Measurements from ENCODE around the gene LRRC8D.
A peak's percentile ranks its signal among the peaks of the same experiment; 100 is the strongest.
"Not testable (repeated sequence)": the region's sequence is repeated elsewhere in the genome, so short reads cannot be mapped to it uniquely, and the experiment has no call there.

LRRC8D gene

DNA sequence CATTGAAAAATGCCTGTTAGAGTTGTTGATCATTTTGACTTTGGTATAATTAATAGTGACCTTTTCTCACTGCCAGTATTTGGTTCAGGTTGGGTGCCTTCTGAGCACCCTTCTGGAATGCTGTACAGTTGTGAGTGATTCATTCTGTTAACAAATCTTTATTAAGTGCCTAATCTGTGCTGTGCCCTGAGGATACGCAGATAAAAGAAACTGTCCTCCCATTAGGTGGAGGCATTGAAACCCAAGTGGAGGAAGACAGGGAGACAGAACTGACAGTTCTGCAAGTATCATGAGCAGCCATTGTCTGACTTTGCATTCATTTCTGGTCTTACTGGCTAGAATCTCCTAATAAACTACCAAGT is 97.9 kb downstream of the LRRC8D start:
- DNase-seq, result no peak

DNA sequence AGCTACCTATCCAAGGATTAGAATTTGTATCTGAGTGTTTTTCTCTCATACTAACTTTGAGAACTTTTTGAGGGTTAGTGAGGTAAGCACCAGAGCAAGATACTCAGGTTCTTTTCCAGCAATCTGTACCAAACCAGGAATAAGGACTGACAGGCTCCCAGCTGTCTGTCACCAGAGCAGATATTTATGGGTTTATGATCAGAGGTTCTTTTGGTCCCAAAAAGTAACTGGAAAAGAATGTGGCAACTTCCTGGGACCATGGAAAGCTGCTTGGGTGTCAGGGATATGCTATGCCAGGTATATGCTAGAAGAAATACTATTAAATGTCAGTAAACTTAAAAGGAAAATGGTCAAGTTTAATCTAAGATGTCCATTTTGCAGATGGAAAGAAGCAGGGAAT is 98.3 kb downstream of the LRRC8D start:
- DNase-seq, result no peak

DNA sequence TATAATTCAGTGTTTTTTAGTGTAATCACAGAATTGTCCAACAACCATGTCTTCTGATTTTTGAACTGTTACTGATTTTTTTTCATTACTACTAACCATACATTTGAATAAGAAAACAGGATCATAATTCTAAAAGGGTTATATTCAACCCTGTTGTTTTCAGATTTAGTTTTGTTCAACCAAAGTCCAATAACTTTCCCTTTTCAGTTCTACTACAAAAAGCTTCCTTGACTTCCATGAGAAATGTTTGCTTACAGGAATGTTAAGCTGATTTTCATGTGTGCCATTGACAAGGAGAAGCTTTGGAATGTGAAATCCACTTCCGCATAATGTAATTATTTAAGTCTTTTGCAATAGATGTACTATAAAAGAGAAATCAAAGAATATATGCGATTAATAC is 102.1 kb downstream of the LRRC8D start:
- DNase-seq, result no peak

DNA sequence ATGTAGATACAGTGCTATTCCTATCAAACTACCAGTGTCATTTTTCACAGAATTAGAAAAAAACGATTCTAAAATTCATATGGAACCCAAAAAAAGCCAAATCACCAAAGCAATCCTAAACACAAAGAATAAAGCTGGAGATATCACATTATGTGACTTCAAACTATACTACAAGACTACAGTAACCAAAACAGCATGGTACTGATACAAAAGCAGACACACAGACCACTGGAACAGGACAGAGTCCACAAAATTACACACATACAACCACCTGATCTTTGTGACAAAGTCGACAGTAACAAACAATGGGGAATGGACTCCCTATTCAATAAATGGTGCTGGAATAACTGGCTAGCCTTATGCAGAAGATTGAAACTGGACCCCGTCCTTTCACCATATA is 102.7 kb downstream of the LRRC8D start:
- no peak for DNase-seq

DNA sequence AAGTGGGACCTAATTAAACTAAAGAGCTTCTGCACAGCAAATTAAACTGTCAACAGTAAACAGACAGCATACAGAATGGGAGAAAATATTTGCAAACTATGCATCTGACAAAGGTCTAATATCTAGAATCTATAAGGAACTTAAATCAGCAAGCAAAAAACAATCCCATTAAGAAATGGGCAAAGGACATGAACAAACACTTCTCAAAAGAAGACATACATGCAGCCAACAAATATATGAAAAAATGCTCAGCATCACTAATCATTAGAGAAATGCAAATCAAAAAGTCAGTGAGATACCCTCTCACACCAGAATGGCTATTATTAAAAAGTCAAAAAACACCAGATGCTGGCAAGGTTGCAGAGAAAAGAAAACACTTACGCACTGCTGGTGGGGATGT is 103.2 kb downstream of the LRRC8D start:
- not testable (repeated sequence) for DNase-seq

DNA sequence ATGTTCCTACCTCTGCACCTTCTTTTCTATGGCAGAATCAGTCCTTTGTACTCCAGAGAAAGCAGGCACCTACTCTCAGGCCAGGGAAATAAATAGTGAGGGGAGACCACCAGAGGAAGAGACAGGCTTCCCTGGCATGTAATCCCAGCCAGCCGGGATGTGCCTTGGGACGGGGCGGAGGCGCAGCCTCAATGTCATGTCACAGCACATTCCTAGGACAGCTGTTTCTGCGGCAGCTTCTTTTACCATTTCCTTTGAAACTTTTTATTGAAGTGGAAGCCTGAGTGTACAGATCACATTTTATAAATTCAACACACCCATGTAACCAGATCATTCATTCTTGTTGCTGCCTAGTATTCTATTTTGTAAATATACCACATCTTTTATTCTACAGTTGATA is 106.2 kb downstream of the LRRC8D start:
- DNase-seq, result no peak

DNA sequence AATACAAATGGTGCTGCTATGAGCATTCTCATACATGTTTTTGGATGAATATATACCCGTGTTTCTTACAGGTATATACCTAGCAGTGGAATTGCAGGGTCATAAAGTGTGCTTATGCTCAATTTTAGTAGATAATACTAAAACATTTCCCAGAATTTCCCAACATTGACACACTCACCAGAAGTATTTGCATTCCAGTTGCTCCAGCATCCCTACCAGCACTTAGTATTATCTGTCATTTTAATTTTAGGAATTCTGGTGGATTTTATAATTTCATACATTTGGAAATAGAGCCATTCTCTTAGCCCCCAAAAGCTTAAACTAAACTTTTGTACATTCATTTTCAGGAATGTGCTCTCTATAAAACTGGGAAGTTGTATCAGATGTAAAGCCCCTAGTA is 106.6 kb downstream of the LRRC8D start:
- no peak for DNase-seq

DNA sequence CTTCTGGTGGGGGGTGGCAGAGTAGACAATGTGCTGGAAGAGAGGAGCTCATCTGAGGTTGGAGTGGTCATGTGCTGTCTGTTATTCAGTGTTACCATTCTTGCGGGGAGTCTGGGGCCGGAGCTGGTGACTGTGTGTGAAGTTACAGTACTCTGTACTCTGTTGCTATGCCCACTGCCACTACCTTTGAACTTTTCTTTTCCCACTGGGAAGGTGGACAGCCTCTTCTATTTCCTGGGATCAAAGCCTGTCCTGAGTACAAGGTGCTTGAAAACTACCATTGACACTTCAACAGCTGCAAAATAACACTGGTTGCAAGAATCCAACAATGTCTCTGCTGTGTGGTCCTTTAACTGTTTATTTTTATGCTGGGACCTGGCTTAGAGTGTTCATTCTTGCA is 107.7 kb downstream of the LRRC8D start:
- DNase-seq, result no peak

DNA sequence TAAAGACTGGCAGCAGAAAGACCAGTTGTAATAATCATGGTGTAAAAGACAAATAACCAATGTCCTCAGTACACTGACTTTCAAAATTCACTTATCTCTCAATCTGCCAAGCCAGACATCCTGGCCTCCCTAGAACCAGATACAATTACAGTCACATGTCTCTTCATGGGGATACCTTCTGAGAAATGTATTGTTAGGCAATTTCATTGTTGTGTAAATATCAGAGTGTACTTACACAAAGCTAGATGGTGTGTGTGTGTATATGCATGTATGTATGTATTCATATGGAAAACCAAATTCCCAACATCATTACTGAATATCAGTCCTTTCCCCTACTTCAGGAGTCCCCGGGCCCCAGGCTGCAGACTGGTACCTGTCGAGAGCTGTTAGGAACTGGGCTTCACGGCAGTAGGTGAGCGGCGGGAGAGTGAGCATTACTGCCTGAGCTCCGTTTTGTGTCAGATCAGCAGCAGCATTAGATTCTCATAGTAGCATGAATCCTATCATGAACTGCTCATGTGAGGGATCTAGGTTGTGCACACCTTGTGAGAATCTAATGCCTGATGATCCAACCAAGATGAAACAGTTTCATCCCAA is 108.7 kb downstream of the LRRC8D start:
- no peak for DNase-seq

DNA sequence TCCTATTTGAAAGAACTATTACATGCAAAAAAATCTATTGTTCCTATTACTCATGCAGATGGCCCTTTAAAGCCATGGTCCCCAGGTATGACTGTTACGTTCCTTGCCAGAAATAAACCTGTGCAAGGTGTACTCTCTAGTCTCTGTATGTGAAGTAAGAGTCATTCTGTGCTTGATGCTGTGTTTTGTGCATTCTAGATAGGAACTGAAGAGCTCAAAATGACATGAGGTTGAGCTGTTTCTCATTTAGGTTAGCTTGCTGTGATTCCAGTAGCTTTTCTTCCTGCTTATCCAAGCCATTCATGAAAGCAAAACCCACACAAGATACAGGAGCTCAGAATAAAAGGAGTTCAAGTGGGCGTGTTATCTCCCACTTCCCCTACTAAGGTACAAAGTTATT is 109.7 kb downstream of the LRRC8D start:
- DNase-seq, result no peak

DNA sequence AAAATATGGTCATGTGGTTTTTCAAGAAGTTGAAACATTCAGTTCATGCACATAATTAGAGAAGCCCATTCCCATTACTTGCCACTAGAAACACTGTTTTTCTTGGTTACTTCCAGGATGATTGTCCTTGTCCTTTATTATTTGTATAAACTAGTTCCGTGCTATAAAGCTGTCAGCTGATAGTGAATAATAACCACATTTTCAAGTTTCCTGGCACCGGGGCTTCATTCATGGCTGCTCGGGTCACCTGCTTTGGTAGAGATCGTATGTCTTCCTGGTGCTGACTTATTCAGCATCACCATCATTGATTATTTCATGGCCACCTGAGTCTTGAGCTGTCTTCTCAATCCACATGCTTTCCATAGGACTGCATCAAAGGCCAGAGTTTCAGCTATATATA is 111.1 kb downstream of the LRRC8D start:
- no peak for DNase-seq

DNA sequence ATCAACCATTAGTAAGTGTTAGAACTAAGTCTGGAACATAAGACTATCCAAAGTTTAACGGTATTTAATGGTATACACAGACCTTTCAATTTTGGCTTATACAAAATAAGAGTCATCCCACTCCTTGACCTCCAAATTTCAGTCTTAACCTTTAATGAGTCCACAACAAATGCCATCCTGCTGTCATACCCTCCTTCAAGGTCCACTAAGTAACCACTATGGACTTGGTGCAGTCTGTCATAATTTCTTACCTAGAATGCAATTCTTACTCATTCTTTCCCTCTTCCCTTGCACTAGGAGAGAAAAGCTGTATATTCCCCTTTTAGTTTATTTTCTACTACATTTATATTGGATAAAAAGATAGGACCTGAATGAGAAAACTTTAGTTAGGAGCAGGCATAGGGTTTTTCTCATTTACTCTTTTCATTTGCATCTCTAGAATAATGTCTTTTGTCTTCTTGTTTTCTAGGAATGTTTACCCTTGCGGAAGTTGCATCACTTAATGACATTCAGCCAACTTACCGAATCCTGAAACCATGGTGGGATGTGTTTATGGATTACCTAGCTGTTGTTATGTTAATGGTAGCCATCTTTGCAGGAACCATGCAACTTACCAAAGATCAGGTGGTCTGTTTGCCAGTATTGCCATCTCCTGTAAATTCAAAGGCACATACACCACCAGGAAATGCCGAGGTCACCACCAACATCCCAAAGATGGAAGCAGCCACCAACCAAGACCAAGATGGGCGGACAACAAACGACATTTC is 111.9 kb downstream of the LRRC8D start:
- DNase-seq, result no peak

DNA sequence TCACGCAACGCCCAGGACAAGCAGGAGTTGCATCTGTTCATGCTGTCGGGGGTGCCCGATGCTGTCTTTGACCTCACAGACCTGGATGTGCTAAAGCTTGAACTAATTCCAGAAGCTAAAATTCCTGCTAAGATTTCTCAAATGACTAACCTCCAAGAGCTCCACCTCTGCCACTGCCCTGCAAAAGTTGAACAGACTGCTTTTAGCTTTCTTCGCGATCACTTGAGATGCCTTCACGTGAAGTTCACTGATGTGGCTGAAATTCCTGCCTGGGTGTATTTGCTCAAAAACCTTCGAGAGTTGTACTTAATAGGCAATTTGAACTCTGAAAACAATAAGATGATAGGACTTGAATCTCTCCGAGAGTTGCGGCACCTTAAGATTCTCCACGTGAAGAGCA is 113.6 kb downstream of the LRRC8D start:
- DNase-seq, result no peak

DNA sequence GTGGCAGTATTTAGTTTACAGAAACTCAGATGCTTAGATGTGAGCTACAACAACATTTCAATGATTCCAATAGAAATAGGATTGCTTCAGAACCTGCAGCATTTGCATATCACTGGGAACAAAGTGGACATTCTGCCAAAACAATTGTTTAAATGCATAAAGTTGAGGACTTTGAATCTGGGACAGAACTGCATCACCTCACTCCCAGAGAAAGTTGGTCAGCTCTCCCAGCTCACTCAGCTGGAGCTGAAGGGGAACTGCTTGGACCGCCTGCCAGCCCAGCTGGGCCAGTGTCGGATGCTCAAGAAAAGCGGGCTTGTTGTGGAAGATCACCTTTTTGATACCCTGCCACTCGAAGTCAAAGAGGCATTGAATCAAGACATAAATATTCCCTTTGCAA is 114.4 kb downstream of the LRRC8D start:
- DNase-seq, result no peak

DNA sequence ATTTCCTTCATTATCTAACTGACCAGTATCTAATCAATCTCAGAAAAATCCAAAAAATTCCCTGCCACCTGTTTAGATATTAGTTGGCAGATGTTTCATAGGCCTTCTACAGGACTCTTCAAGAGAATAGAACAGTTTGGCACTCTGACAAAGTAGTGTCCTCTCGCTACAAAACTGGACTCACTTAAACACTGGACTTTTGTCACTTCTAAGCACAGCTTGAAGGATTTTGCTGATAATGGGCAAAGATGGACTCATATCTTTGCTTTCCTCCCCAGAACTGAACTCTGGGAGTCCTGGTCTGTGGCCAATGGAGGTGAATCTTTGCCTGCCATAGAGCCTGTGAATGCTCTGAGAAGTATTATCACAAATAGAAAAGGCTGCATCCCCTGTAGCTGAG is 115.9 kb downstream of the LRRC8D start:
- no peak for DNase-seq

DNA sequence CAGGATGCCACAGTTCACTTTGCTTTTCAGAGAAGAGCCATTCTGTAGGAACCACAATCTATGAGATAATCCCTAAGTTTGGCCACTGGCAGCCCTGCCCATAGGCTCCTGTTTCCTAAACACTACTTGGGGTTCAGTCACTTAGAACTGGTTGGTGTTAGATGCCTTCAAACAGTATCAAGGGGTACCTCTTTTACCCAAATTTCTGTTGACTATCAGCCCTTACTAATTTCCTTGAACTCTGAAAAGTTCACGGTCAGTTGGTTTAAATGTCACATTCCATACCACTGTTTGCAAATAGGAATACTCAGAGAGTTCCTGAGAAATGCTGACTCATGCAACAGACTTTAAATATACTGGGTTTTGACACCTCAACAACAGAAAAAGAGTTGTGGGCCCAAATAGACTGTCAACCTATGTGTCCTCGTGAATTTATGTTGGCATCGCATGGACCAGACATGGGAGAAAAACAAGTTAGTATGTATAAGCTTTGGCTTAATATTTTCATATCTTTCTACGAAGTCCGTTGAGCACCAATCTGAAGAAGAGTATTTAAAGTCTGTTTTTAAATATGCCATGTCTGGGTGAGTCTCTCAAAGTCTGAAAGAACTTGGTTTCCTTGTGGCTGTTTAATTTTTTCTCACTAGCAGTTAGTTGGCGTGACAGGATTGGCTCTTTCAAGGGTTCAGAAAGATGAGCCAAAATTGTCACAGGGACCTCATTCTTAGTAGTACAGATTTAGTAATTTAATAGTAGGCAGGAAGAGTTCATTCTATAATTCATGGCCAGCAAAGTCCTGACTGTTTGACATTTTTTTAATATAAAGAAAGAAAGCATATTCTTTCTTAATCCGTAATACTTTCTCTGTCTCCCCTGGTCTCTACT is 117.6 kb downstream of the LRRC8D start:
- DNase-seq, result no peak

DNA sequence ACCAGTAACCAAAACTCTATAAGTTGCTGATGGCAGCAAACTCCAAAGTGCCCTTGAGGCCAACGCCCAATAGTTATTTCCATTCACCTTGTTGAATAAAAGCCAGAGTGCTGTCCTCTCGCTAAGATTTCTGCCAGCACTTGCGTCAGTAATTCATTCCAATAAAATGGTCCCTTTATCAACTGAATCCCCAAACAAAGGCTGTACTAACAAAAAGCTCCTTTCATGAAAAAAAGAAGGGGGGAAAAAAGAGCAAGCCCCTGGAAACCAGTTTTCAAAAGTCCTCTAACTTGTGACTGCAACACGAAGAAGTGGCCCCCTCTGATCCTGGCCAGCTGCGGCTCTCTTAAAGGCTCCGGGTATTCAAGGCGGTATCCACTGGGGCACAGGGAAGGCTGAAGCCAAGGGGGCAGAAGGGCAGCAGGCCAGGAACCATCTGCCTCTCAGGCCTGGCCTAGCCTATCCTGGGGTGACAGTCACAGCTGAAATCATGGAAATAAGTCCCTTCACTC is 118.3 kb downstream of the LRRC8D start:
- no peak for DNase-seq

DNA sequence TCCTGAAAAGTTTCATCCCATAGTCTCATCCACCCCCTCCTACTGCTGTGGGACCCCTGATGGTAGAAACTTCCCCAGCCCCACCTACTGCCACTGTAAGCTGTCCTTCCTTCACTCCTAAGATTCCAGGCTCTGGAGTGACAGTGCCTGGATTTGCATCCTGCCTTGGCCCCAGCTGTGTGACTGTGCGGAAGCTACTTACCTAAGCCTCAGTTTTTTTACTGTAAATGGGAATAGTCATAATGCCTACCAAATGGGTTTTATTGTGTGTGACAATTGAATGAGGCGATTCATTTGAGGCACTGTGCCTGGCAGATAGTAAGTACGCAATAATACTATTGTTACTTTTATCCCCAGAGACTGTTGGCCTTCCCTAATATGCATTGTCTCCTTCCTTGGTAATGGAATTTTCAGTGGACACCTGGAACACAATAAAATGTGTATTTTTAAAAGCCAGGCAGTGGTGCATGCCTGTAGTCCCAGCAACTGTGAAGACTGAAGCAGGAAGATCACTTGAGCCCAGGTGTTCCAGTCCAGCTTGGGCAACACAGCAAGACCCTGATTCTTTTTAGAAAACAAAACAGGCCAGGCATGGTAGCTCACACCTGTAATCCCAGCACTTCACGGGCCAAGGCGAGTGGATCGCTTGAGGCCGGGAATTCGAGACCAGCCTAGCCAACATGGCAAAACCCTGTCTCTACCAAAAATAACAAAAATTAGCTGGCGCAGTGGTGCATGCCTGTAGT is 119.0 kb downstream of the LRRC8D start:
- no peak for DNase-seq

DNA sequence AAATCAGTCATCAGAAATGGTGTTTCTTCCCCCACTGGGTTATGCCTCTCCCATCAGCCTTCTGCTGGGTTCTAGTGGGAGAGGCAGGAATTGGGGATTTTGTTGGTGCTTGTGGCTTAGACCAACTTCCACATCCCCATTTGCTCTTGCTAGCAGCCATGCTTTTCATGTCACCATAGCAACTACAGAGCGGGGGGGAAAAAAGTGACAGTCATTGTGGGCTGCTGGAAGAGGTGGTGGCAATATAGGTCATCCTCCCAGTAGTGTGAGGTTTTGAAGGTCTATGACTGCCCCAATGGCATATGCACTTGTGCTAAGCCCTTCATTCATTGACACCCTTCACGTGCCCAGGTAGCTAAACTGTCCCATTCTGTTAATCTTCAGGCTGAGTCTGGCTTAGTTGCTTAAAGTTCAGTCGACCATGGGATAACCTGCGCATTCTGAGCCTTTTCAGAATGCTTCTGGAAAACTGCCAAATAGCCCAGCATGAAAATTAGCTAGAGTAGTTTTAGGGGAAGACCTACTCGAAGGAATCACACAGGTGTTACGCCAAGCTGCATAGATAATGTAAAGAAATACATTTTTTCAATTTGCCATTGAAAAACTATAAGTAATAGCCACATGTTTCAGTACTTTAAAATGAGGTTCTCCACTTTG is 120.4 kb downstream of the LRRC8D start:
- DNase-seq, result peak; percentile 23

DNA sequence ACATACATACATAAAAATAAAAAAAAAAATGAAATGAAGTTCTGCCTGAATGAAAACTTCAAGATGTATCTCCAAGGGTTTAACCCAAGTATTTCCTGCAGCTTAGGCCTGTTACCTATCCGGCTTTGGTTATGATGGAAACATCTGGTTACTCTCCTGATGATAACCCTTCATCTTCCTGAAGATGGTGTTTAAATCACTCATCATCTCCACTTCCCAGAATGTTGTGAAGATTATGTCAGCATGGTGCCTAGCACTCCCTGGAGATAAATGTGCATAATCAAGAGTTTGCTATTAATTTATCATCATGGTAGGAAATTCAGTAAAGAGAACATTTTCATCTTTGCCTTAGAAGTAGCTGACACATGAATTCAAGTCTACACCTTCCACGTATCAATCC is 121.2 kb downstream of the LRRC8D start:
- DNase-seq, result no peak

DNA sequence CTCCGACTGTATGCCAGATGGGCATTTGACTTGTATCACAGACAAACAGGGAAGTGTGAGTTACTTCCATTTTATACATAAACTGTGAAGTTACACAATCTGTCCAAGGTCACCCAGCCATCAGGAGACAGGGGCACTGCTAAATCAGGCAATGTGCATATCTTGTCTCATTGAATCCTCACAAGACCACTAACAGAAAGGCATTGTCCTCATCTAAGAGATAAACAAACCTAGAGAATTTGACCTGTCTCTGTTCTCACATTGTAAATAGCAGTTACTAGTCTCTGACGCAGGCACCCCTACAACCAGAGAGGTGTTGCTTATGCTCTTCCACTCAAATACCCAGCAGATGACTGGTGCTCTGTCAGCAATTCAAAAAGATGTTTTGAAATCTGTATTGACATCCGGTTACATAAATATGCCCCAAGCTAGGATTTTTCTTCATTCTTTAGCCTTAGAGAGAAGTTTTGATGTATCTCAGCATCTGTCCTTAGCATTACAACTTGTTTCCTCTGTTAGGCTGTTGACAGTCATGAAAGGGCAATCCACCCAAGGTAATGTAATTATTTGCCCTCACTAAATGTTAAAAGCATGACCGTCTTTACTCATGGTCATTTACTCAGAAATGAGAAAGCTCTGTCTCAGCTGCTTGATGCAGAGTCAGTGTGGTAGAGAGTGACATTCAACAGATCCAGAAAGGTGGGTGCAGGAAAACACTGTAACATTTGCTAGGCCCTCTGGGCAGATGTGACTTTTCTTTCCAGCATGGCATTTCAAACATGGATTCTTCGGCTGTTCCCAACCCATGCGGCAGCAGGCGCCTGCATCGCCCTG is 122.2 kb downstream of the LRRC8D start:
- DNase-seq, result no peak
